Measurements from ENCODE around the gene RPP25L.

The RPP25L gene

DNA sequence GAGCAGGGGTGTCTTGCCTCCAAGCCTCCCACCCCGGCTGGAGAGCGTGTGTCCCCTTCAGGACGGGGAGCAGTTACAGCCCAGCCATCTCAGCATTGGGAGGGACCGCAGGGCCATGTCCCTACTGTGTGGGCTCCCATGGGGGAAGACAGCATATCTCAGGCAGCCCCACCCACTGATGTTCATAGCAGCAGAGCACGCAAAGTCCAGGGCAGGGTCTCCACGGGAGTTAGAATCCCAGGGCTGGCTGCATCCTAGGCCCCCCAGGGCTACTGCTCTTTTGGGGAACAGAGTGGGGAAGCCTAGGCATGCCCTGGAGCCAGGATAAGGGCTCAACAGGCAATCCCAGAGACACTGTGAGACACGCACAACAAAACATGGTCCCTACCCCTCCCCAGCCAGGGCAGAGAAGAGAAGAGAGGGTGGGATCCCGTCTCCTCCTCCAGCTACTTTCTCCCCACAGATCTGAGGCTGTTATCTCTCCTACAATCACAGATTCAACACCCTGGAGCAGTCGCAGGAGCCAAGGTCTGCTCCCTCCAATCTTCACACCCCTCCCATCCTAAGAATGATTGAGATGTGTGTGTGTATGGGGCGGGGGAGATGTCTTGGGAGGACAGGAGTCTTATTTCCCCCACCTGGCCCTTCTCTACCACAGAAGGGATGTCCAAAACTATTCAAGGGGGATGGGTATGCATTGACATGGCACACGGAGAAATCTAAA lies 25.8 kb downstream of the RPP25L start:
- no peak for DNase-seq (ENCODE audit: low read depth)

DNA sequence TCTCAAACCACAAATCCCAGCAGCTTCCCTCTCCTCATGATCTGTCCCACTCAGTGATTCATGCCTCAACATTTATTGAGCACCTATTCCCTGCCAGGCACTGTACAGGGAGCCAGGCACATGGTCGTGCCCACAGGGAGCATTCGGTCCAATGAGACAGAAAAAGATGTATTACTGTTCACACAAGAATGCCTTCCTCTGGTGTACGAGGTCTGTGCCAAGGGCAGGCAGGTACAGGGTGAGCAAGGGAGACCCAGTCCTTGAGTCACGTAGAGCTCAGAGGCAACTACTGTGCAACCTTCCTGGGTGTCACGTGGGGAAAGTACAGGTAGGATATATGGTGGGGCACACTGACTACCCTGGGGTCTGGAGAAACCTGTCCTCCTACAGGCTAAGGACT lies 26.9 kb downstream of the RPP25L start:
- DNase-seq (ENCODE audit: low read depth), result no peak

GRCh38 chr9:34582787-34583186 lies 29.1 kb downstream of the RPP25L start:
- DNase-seq (ENCODE audit: low read depth), result no peak

- DNase-seq (ENCODE audit: low read depth), result no peak
Observed at GRCh38 chr9:34581318-34581717, 30.6 kb downstream of the RPP25L start.

DNA sequence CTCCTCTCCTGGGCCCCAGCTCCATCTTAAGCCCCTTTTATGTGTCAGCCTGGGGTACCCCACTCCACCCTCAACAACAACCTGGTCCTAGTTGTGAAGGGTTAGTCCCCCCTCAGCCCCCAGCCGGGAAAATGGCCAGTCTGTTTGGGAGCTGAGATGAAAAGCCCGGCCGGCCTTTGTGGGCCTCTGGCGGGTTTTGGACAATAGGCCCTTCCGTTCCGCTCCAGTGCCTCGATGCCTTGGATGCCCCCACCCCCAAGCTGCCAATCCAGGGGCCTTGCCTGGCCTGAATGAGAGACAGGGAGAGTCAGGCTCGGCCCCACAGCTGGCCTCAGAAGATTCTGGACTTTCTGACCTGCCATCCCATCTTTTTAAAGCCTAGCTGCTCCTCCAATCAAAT lies 31.5 kb downstream of the RPP25L start:
- DNase-seq (ENCODE audit: low read depth), result no peak

DNA sequence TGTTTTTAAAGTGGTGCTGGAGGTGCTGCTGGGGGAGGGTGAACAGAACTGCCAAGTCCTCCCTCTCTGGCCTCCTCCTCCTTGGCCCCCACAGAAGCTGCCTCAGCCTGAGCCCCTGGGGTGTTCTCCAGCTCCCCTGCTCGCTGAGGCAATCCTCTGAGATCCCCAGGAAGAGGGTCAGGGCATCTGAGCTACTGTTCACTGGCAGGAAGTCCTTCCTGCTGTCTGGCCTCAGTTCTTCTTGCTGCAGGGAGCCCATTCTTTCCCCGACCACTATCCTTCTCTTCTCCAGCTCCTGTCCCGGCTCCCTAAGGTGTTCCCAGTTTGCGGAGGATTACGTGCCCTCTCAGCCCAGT lies 32.1 kb downstream of the RPP25L start:
- no peak for DNase-seq (ENCODE audit: low read depth)

DNA sequence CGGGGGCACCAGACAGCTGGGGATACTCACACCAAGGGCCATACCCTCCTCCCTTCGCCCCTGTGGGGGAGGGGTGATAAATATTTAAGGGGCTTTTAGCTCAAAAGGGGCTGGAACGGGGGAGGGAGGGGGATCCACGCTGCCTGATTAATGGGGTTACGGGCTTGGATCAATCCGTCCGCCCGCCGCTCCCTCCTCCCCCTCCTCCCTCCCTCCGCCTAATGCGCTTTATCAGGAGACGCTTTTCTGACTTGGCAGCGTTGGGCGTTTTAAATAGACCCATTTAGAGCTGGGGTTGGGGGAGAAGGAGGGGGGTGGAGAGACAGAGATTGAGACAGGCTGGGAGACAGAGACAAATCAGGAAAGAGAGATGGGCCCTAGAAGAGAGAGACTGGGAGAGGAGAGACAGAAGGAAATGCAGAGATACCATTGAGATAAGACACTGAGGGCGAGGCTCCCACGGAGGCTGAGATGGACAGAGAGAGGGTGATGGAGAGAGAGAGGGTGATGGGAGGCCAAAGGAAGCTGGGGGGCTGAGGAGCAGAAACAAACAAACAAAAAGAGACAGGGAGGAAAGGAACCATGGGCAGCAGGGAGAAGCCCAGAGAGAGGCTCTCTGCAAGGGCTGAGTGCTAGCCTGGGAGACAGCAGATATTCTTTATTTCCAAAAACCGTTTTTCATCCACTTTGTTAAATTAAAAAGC lies 32.6 kb downstream of the RPP25L start:
- DNase-seq (ENCODE audit: low read depth), result no peak

- no peak for DNase-seq (ENCODE audit: low read depth)
Observed at GRCh38 chr9:34578241-34579103, 33.4 kb downstream of the RPP25L start.

GRCh38 chr9:34577400-34578240 lies 34.3 kb downstream of the RPP25L start:
- no peak for DNase-seq (ENCODE audit: low read depth)

DNA sequence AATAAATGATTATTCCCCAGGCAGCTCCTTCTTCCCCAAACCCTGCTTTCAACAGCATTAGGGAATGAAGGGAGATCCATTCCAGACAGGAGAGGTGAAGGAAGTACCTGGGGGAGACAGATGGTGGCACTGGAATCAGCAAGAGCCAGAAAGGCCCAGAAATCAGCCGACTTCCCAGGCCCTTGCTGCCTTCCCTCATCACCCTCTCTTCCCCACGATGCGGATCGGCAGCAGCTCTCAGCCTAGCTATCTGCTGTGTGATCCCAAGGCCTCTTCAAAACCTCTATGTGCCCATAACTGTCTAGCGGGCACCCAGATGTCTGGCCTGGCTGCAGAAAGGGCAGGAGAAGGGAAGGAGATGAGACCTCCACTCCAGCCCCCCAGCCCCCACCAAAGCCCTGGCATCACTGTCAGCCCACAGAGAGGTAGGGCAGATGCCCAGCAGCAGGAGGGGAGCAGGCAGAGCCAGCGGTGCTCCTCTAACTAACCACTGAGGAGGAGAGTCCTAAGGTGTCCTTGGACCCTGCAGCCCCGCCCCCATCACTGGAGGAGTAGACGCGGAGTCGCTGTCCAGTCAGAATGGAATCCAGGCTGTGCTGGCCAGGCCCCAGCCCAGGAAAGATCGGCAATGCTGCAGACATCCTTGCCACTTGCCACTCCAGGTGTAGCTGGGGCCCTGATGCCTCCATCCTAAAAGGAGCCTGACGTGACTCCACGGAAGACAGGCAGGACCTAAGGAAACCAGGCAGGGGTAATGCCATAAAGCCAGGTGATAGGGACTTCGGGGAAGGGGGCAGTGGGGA lies 35.1 kb downstream of the RPP25L start:
- DNase-seq (ENCODE audit: low read depth), result no peak

- no peak for DNase-seq (ENCODE audit: low read depth)
Observed at GRCh38 chr9:34575862-34576596, 35.9 kb downstream of the RPP25L start.

DNA sequence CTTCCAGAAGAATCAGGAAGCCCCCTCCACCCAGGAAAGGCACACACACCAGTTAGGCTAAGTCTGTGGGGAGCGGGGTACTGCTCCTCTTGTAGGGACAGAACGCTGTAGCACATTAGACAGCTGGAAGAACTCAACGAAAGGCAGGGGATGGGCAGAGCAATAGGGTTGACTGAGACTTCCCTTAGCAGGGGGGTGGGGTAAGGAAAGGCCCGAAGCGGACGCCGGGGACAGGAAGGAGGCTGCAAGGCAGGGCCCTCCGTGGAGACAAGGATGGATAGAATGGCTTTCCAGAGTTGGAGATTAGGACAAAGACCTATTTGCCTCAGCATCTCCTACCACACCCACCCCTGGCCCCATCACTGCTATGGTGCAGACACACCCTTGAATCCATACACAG lies 36.7 kb downstream of the RPP25L start:
- no peak for DNase-seq (ENCODE audit: low read depth)

- DNase-seq (ENCODE audit: low read depth), result no peak
Observed at GRCh38 chr9:34574571-34574970, 37.3 kb downstream of the RPP25L start.

- DNase-seq (ENCODE audit: low read depth), result no peak
Observed at GRCh38 chr9:34573599-34574325, 38.1 kb downstream of the RPP25L start.

DNA sequence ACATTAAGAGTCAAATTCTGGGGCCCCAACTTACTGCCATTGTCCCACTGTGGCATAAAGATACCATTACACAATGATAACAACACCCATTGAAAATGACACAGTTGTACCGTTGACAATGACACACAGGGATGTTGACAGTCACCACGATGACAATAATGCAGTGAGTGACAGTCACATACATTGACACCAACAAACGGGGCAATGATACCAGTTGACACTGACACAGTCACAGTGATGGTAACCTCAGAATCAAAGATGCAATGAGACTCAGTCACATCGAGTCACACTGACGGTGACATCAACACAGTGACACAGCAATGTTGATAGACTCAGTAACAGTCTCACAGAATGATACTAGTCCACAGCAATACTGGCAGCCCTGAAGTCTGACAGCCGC lies 39.3 kb downstream of the RPP25L start:
- no peak for DNase-seq (ENCODE audit: low read depth)

DNA sequence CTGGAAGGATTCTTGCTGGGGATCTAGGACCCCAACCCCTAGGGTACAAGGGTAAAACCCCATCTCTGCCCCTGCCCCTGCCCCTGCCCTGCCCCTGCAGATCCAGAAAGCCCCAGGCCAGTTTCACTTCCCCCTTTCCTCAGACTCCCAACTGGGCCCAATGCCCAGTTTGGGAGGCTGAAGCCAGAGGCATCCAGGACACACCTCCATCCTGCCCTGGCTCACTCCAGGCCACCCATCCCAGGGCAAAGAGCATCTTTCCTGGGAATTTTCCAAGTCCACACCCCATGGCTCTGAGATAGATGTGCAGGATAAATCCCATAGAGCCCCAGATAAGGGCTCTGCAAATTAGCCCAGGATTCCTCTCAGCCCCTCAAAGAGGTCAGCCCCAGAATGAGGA lies 39.8 kb downstream of the RPP25L start:
- DNase-seq (ENCODE audit: low read depth), result no peak

GRCh38 chr9:34571481-34571810 lies 40.5 kb downstream of the RPP25L start:
- no peak for DNase-seq (ENCODE audit: low read depth)

- no peak for DNase-seq (ENCODE audit: low read depth)
Observed at GRCh38 chr9:34570809-34571480, 41.0 kb downstream of the RPP25L start.

- no peak for DNase-seq (ENCODE audit: low read depth)
Observed at GRCh38 chr9:34570376-34570775, 41.5 kb downstream of the RPP25L start.

Data from GM04503 (cell line).